Measurements from ENCODE around the gene MAOA.

MAOA gene

DNA sequence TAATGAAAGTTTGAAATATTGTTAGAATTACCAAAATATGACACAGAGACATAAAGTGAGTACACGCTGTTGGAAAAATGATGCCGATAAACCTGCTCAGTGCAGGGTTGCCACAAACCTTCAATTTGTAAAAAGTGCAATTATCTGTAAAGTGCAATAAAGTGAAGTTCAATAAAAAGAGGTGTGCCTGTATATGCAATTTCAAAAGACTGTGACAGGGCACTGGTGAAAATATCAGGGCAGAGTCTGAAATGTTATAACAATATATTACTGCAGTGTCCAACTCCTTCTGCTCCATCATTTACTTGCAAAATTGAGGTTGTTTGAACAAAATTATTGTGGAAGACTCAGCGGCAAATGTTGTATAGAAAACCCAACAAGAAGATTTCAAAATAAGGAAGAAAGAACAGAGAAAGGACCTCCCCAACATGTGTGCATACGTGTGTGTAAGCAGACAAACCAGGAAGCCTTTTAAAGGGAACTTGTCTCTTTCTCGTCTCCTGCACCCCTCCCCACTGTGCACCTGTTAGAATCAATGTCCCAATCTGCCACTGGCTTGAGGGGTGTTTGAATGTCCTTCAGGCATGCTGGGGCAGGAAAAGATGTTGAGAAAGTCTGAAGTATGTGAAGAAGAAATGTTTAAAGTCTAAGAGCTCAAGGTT lies 130.0 kb downstream of the MAOA start:
- DNase-seq (ENCODE audit: low spot score) = no peak

Measured in kidney tubule cell (primary cell).